ENCODE results near the gene CCDC39.

The CCDC39 gene

GRCh38 chr3:180657094-180657493 lies 22.2 kb downstream of the CCDC39 start:
- TF ChIP-seq CTCF (IDR thresholded peaks at IDR 0.05; ENCODE audit: low read length) (no peak), EZH2 (IDR thresholded peaks at IDR 0.05; ENCODE audit: borderline replicate concordance, low read length) (no peak)
- Histone ChIP-seq H3F3A (ENCODE audit: insufficient read depth, low read length) (no peaks in the 10 kb centered on the region), H3K4me1 (ENCODE audit: insufficient read depth, low read length, severe bottlenecking) (no peaks in the 10 kb centered on the region), H3K9ac (ENCODE audit: low read length) (no peak overlapping the region), H2AFZ (ENCODE audit: low read length) (no peak overlapping the region), H3K79me2 (ENCODE audit: insufficient read depth, low read length) (no peaks in the 10 kb centered on the region), H4K20me1 (ENCODE audit: insufficient read depth, low read length) (no peaks in the 10 kb centered on the region), H3K4me3 (ENCODE audit: low read depth, low read length, poor library complexity, severe bottlenecking) (no peak overlapping the region), H3K4me2 (ENCODE audit: low read length) (no peak overlapping the region), H3K36me3 (ENCODE audit: insufficient read depth, low read length) (no peaks in the 10 kb centered on the region), H3K9me2 (ENCODE audit: low read depth, low read length) (0 out of 2 replicates have a peak, but pooled peaks cover 3% of the 10 kb centered on the region), H3K27me3 (ENCODE audit: insufficient read depth, low read length) (no peaks in the 10 kb centered on the region), H3K27ac (ENCODE audit: low read depth, low read length, poor library complexity, severe bottlenecking) (no peak overlapping the region), H3K9me3 (ENCODE audit: low read length) (no peaks in the 10 kb centered on the region)

- H3K9me3 ChIP-seq (ENCODE audit: low read length) = no peaks in the 10 kb centered on the region
- H3F3A ChIP-seq (ENCODE audit: insufficient read depth, low read length) = no peaks in the 10 kb centered on the region
- no peaks in the 10 kb centered on the region for H3K27me3 ChIP-seq (ENCODE audit: insufficient read depth, low read length)
Measured at GRCh38 chr3:180656406-180656805, 22.9 kb downstream of the CCDC39 start.

GRCh38 chr3:180646187-180646790 lies 33.0 kb downstream of the CCDC39 start:
- Histone ChIP-seq H3K27ac (ENCODE audit: low read depth, low read length, poor library complexity, severe bottlenecking) (no peak overlapping the region), H3K79me2 (ENCODE audit: insufficient read depth, low read length) (no peaks in the 10 kb centered on the region), H3K4me3 (ENCODE audit: low read depth, low read length, poor library complexity, severe bottlenecking) (no peak overlapping the region), H3K36me3 (ENCODE audit: insufficient read depth, low read length) (no peaks in the 10 kb centered on the region), H3K4me1 (ENCODE audit: insufficient read depth, low read length, severe bottlenecking) (no peaks in the 10 kb centered on the region), H3F3A (ENCODE audit: insufficient read depth, low read length) (no peaks in the 10 kb centered on the region), H2AFZ (ENCODE audit: low read length) (no peak overlapping the region), H3K4me2 (ENCODE audit: low read length) (no peak overlapping the region), H3K9me3 (ENCODE audit: low read length) (no peaks in the 10 kb centered on the region), H4K20me1 (ENCODE audit: insufficient read depth, low read length) (no peaks in the 10 kb centered on the region), H3K27me3 (ENCODE audit: insufficient read depth, low read length) (no peaks in the 10 kb centered on the region), H3K9ac (ENCODE audit: low read length) (no peak overlapping the region), H3K9me2 (ENCODE audit: low read depth, low read length) (no peaks in the 10 kb centered on the region)
- no peak for TF ChIP-seq EZH2 (IDR thresholded peaks at IDR 0.05; ENCODE audit: borderline replicate concordance, low read length)
- TF ChIP-seq CTCF (IDR thresholded peaks at IDR 0.05; ENCODE audit: low read length) = peak; percentile 55

More at GRCh38 chr3:180656406-180656805, 22.9 kb downstream of the CCDC39 start:
- Histone ChIP-seq H3K4me3 (ENCODE audit: low read depth, low read length, poor library complexity, severe bottlenecking) (no peak overlapping the region), H3K79me2 (ENCODE audit: insufficient read depth, low read length) (no peaks in the 10 kb centered on the region), H3K4me1 (ENCODE audit: insufficient read depth, low read length, severe bottlenecking) (no peaks in the 10 kb centered on the region), H3K9ac (ENCODE audit: low read length) (no peak overlapping the region), H3K27ac (ENCODE audit: low read depth, low read length, poor library complexity, severe bottlenecking) (no peak overlapping the region), H3K4me2 (ENCODE audit: low read length) (no peak overlapping the region), H3K36me3 (ENCODE audit: insufficient read depth, low read length) (no peaks in the 10 kb centered on the region), H4K20me1 (ENCODE audit: insufficient read depth, low read length) (no peaks in the 10 kb centered on the region), H3K9me2 (ENCODE audit: low read depth, low read length) (0 out of 2 replicates have a peak, but pooled peaks cover 3% of the 10 kb centered on the region), H2AFZ (ENCODE audit: low read length) (no peak overlapping the region)
- TF ChIP-seq EZH2 (IDR thresholded peaks at IDR 0.05; ENCODE audit: borderline replicate concordance, low read length) (no peak), CTCF (IDR thresholded peaks at IDR 0.05; ENCODE audit: low read length) (no peak)
